Measurements from ENCODE around the gene IMMP2L.

The IMMP2L gene

GRCh38 chr7:111413739-111414138 is 148.6 kb downstream of the IMMP2L start:
- Mint-ChIP-seq H3K27ac (ENCODE audit: low read depth) (no peak overlapping the region), H3K27me3 (no peaks in the 10 kb centered on the region), H3K9me3 (no peaks in the 10 kb centered on the region), H3K4me3 (no peak overlapping the region), H3K4me1 (no peaks in the 10 kb centered on the region), H3K36me3 (ENCODE audit: insufficient read depth) (no peaks in the 10 kb centered on the region)
- no peak for ATAC-seq (replicated peaks; ENCODE audit: extremely low read depth, poor library complexity, severe bottlenecking)
- no peak for DNase-seq (ENCODE audit: low spot score in 2 of 2)

- Mint-ChIP-seq H3K36me3 (ENCODE audit: insufficient read depth) (no peaks in the 10 kb centered on the region), H3K4me3 (no peak overlapping the region), H3K9me3 (no peaks in the 10 kb centered on the region), H3K4me1 (no peaks in the 10 kb centered on the region), H3K27ac (ENCODE audit: low read depth) (no peak overlapping the region), H3K27me3 (no peaks in the 10 kb centered on the region)
- no peak for ATAC-seq (replicated peaks; ENCODE audit: extremely low read depth, poor library complexity, severe bottlenecking)
- DNase-seq (ENCODE audit: low spot score in 2 of 2), result no peak
These were observed 151.4 kb downstream of the IMMP2L start for GRCh38 chr7:111410899-111411298.

- Mint-ChIP-seq H3K9me3 (no peaks in the 10 kb centered on the region), H3K4me3 (no peak overlapping the region), H3K27ac (ENCODE audit: low read depth) (peak overlapping the region; percentile 35), H3K4me1 (no peaks in the 10 kb centered on the region), H3K36me3 (ENCODE audit: insufficient read depth) (no peaks in the 10 kb centered on the region), H3K27me3 (no peaks in the 10 kb centered on the region)
- ATAC-seq (replicated peaks; ENCODE audit: extremely low read depth, poor library complexity, severe bottlenecking), result no peak
- no peak for DNase-seq (ENCODE audit: low spot score in 2 of 2)
These were observed 152.4 kb downstream of the IMMP2L start for GRCh38 chr7:111409714-111410422.

GRCh38 chr7:111408724-111409123 is 153.6 kb downstream of the IMMP2L start:
- no peaks in the 10 kb centered on the region for H3K9me3 Mint-ChIP-seq
- no peaks in the 10 kb centered on the region for H3K36me3 Mint-ChIP-seq (ENCODE audit: insufficient read depth)
- no peak overlapping the region for H3K27ac Mint-ChIP-seq (ENCODE audit: low read depth)
- H3K27me3 Mint-ChIP-seq, result no peaks in the 10 kb centered on the region
- DNase-seq (ENCODE audit: low spot score in 2 of 2) (no peak), ATAC-seq (replicated peaks; ENCODE audit: extremely low read depth, poor library complexity, severe bottlenecking) (no peak)
- no peaks in the 10 kb centered on the region for H3K4me1 Mint-ChIP-seq
- H3K4me3 Mint-ChIP-seq, result no peak overlapping the region

- DNase-seq (ENCODE audit: low spot score in 2 of 2) (no peak), ATAC-seq (replicated peaks; ENCODE audit: extremely low read depth, poor library complexity, severe bottlenecking) (no peak)
- Mint-ChIP-seq H3K27ac (ENCODE audit: low read depth) (no peak overlapping the region), H3K9me3 (peaks cover 6% of the 10 kb centered on the region), H3K27me3 (no peaks in the 10 kb centered on the region), H3K4me3 (no peak overlapping the region), H3K4me1 (no peaks in the 10 kb centered on the region), H3K36me3 (ENCODE audit: insufficient read depth) (no peaks in the 10 kb centered on the region)
These were observed 155.0 kb downstream of the IMMP2L start for GRCh38 chr7:111407258-111407657.

GRCh38 chr7:111405621-111406020 is 156.7 kb downstream of the IMMP2L start:
- DNase-seq (ENCODE audit: low spot score in 2 of 2), result no peak
- Mint-ChIP-seq H3K36me3 (ENCODE audit: insufficient read depth) (no peaks in the 10 kb centered on the region), H3K4me1 (no peaks in the 10 kb centered on the region), H3K27me3 (no peaks in the 10 kb centered on the region), H3K27ac (ENCODE audit: low read depth) (no peak overlapping the region), H3K9me3 (peaks cover 6% of the 10 kb centered on the region), H3K4me3 (no peak overlapping the region)
- ATAC-seq (replicated peaks; ENCODE audit: extremely low read depth, poor library complexity, severe bottlenecking), result no peak

- H3K27me3 Mint-ChIP-seq, result no peaks in the 10 kb centered on the region
- no peak for DNase-seq (ENCODE audit: low spot score in 2 of 2)
- H3K4me3 Mint-ChIP-seq, result no peak overlapping the region
- no peak overlapping the region for H3K27ac Mint-ChIP-seq (ENCODE audit: low read depth)
- no peaks in the 10 kb centered on the region for H3K36me3 Mint-ChIP-seq (ENCODE audit: insufficient read depth)
- ATAC-seq (replicated peaks; ENCODE audit: extremely low read depth, poor library complexity, severe bottlenecking), result no peak
- no peaks in the 10 kb centered on the region for H3K4me1 Mint-ChIP-seq
- peaks cover 6% of the 10 kb centered on the region for H3K9me3 Mint-ChIP-seq
These were observed 160.8 kb downstream of the IMMP2L start for GRCh38 chr7:111401516-111401915.

GRCh38 chr7:111400088-111400487 is 162.2 kb downstream of the IMMP2L start:
- no peak overlapping the region for H3K4me3 Mint-ChIP-seq
- H3K4me1 Mint-ChIP-seq, result no peaks in the 10 kb centered on the region
- H3K36me3 Mint-ChIP-seq (ENCODE audit: insufficient read depth), result no peaks in the 10 kb centered on the region
- H3K27me3 Mint-ChIP-seq, result no peaks in the 10 kb centered on the region
- H3K9me3 Mint-ChIP-seq, result peaks cover 6% of the 10 kb centered on the region
- no peak overlapping the region for H3K27ac Mint-ChIP-seq (ENCODE audit: low read depth)
- ATAC-seq (replicated peaks; ENCODE audit: extremely low read depth, poor library complexity, severe bottlenecking) (no peak), DNase-seq (ENCODE audit: low spot score in 2 of 2) (no peak)

GRCh38 chr7:111394891-111395290 is 167.4 kb downstream of the IMMP2L start:
- Mint-ChIP-seq H3K27me3 (no peaks in the 10 kb centered on the region), H3K36me3 (ENCODE audit: insufficient read depth) (no peaks in the 10 kb centered on the region), H3K9me3 (no peaks in the 10 kb centered on the region), H3K4me3 (no peak overlapping the region), H3K4me1 (no peaks in the 10 kb centered on the region), H3K27ac (ENCODE audit: low read depth) (no peak overlapping the region)
- DNase-seq (ENCODE audit: low spot score in 2 of 2) (no peak), ATAC-seq (replicated peaks; ENCODE audit: extremely low read depth, poor library complexity, severe bottlenecking) (no peak)

- Mint-ChIP-seq H3K27me3 (no peaks in the 10 kb centered on the region), H3K4me1 (no peaks in the 10 kb centered on the region), H3K27ac (ENCODE audit: low read depth) (no peak overlapping the region), H3K9me3 (no peaks in the 10 kb centered on the region), H3K4me3 (no peak overlapping the region), H3K36me3 (ENCODE audit: insufficient read depth) (no peaks in the 10 kb centered on the region)
- DNase-seq (ENCODE audit: low spot score in 2 of 2) (no peak), ATAC-seq (replicated peaks; ENCODE audit: extremely low read depth, poor library complexity, severe bottlenecking) (no peak)
These were observed 169.1 kb downstream of the IMMP2L start for GRCh38 chr7:111393011-111393754.

- Mint-ChIP-seq H3K9me3 (no peaks in the 10 kb centered on the region), H3K27ac (ENCODE audit: low read depth) (no peak overlapping the region), H3K27me3 (no peaks in the 10 kb centered on the region), H3K4me3 (no peak overlapping the region), H3K36me3 (ENCODE audit: insufficient read depth) (no peaks in the 10 kb centered on the region), H3K4me1 (no peaks in the 10 kb centered on the region)
- DNase-seq (ENCODE audit: low spot score in 2 of 2) (no peak), ATAC-seq (replicated peaks; ENCODE audit: extremely low read depth, poor library complexity, severe bottlenecking) (no peak)
These were observed 170.0 kb downstream of the IMMP2L start for GRCh38 chr7:111392294-111392693.

GRCh38 chr7:111390000-111390399 is 172.3 kb downstream of the IMMP2L start:
- Mint-ChIP-seq H3K27me3 (no peaks in the 10 kb centered on the region), H3K36me3 (ENCODE audit: insufficient read depth) (no peaks in the 10 kb centered on the region), H3K9me3 (no peaks in the 10 kb centered on the region), H3K27ac (ENCODE audit: low read depth) (no peak overlapping the region), H3K4me3 (no peak overlapping the region), H3K4me1 (no peaks in the 10 kb centered on the region)
- DNase-seq (ENCODE audit: low spot score in 2 of 2), result no peak
- no peak for ATAC-seq (replicated peaks; ENCODE audit: extremely low read depth, poor library complexity, severe bottlenecking)

- no peaks in the 10 kb centered on the region for H3K9me3 Mint-ChIP-seq
- H3K27ac Mint-ChIP-seq (ENCODE audit: low read depth), result no peak overlapping the region
- no peaks in the 10 kb centered on the region for H3K36me3 Mint-ChIP-seq (ENCODE audit: insufficient read depth)
- ATAC-seq (replicated peaks; ENCODE audit: extremely low read depth, poor library complexity, severe bottlenecking) (no peak), DNase-seq (ENCODE audit: low spot score in 2 of 2) (no peak)
- no peaks in the 10 kb centered on the region for H3K27me3 Mint-ChIP-seq
- H3K4me3 Mint-ChIP-seq, result no peak overlapping the region
- no peaks in the 10 kb centered on the region for H3K4me1 Mint-ChIP-seq
These were observed 173.4 kb downstream of the IMMP2L start for GRCh38 chr7:111388912-111389311.

Data from central memory CD8-positive, alpha-beta T cell (primary cell).